HG02938 (cell line): ENCODE measurements around the gene THAP4.

Source experiments
- ATAC-seq: cut with Tn5 transposase; IDR thresholded peaks from one replicate; pipeline ENCODE4 v1.9.1; 2021; ENCODE audit warnings: mild to moderate bottlenecking, moderate library complexity; ENCODE audit not compliant: unreplicated experiment

THAP4 gene

GRCh38 chr2:241534701-241535375, 102.1 kb downstream of the THAP4 start:
- ATAC-seq: no peak
